Measurements from ENCODE around the gene MDK.

MDK gene

GRCh38 chr11:46387456-46387855, 6.0 kb downstream of the MDK start:
- H3K36me3 ChIP-seq (ENCODE audit: control insufficient read depth in 2 of 2, insufficient read depth in 1 of 2, low read length in 2 of 2) = peaks cover 0 to 14% of the 10 kb centered on the region in 2 experiments; a peak in 1 of 3 replicates
- POLR2A ChIA-PET = no interaction called here

GRCh38 chr11:46387919-46388618, 6.6 kb downstream of the MDK start:
- Histone ChIP-seq H3K4me3 (ENCODE audit: low read depth, low read length) (no peak overlapping the region), H3K9me3 (ENCODE audit: control insufficient read depth, insufficient read depth, low read depth, low read length) (no peaks in the 10 kb centered on the region), H3K36me3 (ENCODE audit: control insufficient read depth in 2 of 2, insufficient read depth in 1 of 2, low read length in 2 of 2) (peaks cover 0 to 11% of the 10 kb centered on the region in 2 experiments; a peak in 1 of 3 replicates), H3K4me1 (ENCODE audit: control insufficient read depth, insufficient read depth, low read length) (no peaks in the 10 kb centered on the region), H3K27ac (ENCODE audit: extremely low read depth, low read depth, low read length) (no peak overlapping the region)
- ChIA-PET CTCF (interaction anchor here (0.5 to 5.4 kb wide), 37 partner anchors 9 to 775 kb away, joined by 3 to 56 read pairs (median 6); partner anchors contain the start of genes ATG13 and HARBI1), POLR2A (no interaction called here)
- TF ChIP-seq EGR2 (tag by site-specific recombination; IDR thresholded peaks at IDR 0.05; ENCODE audit: low read depth) (peak; percentile 80), SP2 (tag by site-specific recombination; IDR thresholded peaks at IDR 0.05) (no peak), FEZF1 (tag by site-specific recombination; IDR thresholded peaks at IDR 0.05) (no peak), ZNF266 (tag by site-specific recombination; IDR thresholded peaks at IDR 0.05; ENCODE audit: low read depth) (no peak), MZF1 (tag by site-specific recombination; IDR thresholded peaks at IDR 0.05; ENCODE audit: borderline replicate concordance) (no peak), CTCF (tag by site-specific recombination; IDR thresholded peaks at IDR 0.05) (no peak), ZIC2 (tag by site-specific recombination; IDR thresholded peaks at IDR 0.05) (peak; percentile 36; the same call in 1 of the 2 replicates), PRDM6 (tag by site-specific recombination; IDR thresholded peaks at IDR 0.05) (no peak), ZFP41 (tag by site-specific recombination; IDR thresholded peaks at IDR 0.05; ENCODE audit: borderline replicate concordance) (no peak), ZNF398 (tag by site-specific recombination; IDR thresholded peaks at IDR 0.05) (peak; percentile 44), ZNF239 (tag by site-specific recombination; IDR thresholded peaks at IDR 0.05) (no peak), ZNF48 (tag by site-specific recombination; IDR thresholded peaks at IDR 0.05) (no peak), ZNF629 (tag by site-specific recombination; IDR thresholded peaks at IDR 0.05) (no peak), ZNF423 (tag by site-specific recombination; IDR thresholded peaks at IDR 0.05) (no peak), ZNF174 (tag by site-specific recombination; IDR thresholded peaks at IDR 0.05) (no peak), GLIS2 (tag by site-specific recombination; IDR thresholded peaks at IDR 0.05) (0 out of 2 replicates have a peak, but pooled peaks have one; percentile 11), ZNF692 (tag by site-specific recombination; IDR thresholded peaks at IDR 0.05) (no peak), ZNF362 (tag by site-specific recombination; IDR thresholded peaks at IDR 0.05) (no peak), ZSCAN30 (tag by site-specific recombination; IDR thresholded peaks at IDR 0.05) (no peak), ZNF23 (tag by site-specific recombination; IDR thresholded peaks at IDR 0.05; ENCODE audit: borderline replicate concordance) (no peak), YY2 (tag by site-specific recombination; IDR thresholded peaks at IDR 0.05) (no peak), ZNF146 (tag by site-specific recombination; IDR thresholded peaks at IDR 0.05) (no peak)

More at GRCh38 chr11:46387456-46387855, 6.0 kb downstream of the MDK start:
- CTCF ChIA-PET = interaction anchor here (0.6 to 4.1 kb wide), 8 partner anchors 36 to 522 kb away, joined by 3 to 56 read pairs (median 4); no protein-coding TSS in a partner anchor
- Histone ChIP-seq H3K4me3 (ENCODE audit: low read depth, low read length) (no peak overlapping the region), H3K4me1 (ENCODE audit: control insufficient read depth, insufficient read depth, low read length) (no peaks in the 10 kb centered on the region), H3K27ac (ENCODE audit: extremely low read depth, low read depth, low read length) (no peak overlapping the region), H3K9me3 (ENCODE audit: control insufficient read depth, insufficient read depth, low read depth, low read length) (no peaks in the 10 kb centered on the region)
- TF ChIP-seq GLIS1 (tag by site-specific recombination; IDR thresholded peaks at IDR 0.05) (peak; percentile 66; the same call in 1 of the 2 replicates), PBX3 (CRISPR knock-in tag; IDR thresholded peaks at IDR 0.05) (no peak), GFI1B (tag by site-specific recombination; IDR thresholded peaks at IDR 0.05) (no peak)
